SK-N-MC (cell line): ENCODE data around the gene BEND4.

Source experiments
- EZH2 ChIP-seq: fragments of 200-600 bp; sonication (generic); IDR thresholded peaks from one replicate; pipeline ENCODE4 v1.6.1; 2017; ENCODE audit warnings: antibody characterized with exemption
- FOXP2 ChIP-seq: optimal IDR thresholded peaks from 2 replicates; pipeline ENCODE3; 2011; ENCODE audit warnings: mild to moderate bottlenecking, moderate library complexity; ENCODE audit not compliant: insufficient read depth; ENCODE audit errors: extremely low read length, control extremely low read depth
- POLR2AphosphoS5 ChIP-seq: IDR thresholded peaks from 2 replicates; pipeline ENCODE4 v1.6.1; 2012; ENCODE audit warnings: mild to moderate bottlenecking, low read depth, low read length, borderline replicate concordance

DNA sequence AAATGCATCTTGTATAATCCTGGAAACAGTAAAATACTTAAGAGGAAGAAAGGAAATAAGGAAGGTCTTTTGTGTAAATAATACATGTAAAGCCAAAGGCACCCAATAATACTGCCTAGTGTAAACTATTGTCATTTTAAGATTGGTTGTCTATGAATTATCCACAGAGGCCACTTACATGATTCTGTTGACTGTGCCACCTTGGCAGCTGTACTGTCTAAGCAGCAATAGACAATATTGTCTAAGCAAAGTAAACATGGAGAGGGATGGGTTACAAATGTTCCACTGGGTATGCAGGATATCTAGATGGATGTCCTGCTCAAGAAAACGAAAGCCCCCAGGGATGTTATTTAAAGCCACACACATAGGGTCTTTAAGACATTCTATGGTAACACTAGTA is 19.4 kb downstream of the BEND4 start:
- TF ChIP-seq EZH2 (no peak), POLR2AphosphoS5 (no peak), FOXP2 (no peak)
